Breast epithelium (tissue), 4 donors: Measurements from ENCODE around the gene OR7A10. TPM values are rescaled to one million over a fixed set of nuclear protein-coding genes. Genes with fewer than 3 reads are reported as not detected.

Experiments used
- DNase-seq, 2 donors: peaks; one replicate each; pipeline ENCODE4 v3.0.0-alpha.2; 2019; ENCODE audit warnings: low spot score in 2 of 2
- H3K27ac ChIP-seq, 2 donors: fragments of 200-600 bp; sonication (generic) in 1 of 2; one replicate each; pipeline ENCODE4 v1.5.1; 2016 to 2019; ENCODE audit warnings: mild to moderate bottlenecking in 1 of 2
- H3K27me3 ChIP-seq, 2 donors: fragments of 200-600 bp; sonication (generic) in 1 of 2; one replicate each; pipeline versions ENCODE4 v1.5.1 to v1.6.0; 2017 to 2019; ENCODE audit warnings: control low read depth in 1 of 2, mild to moderate bottlenecking in 1 of 2
- H3K36me3 ChIP-seq: fragments of 200-600 bp; one replicate; pipeline ENCODE4 v1.5.1; 2019
- H3K4me1 ChIP-seq, 2 donors: fragments of 200-600 bp; sonication (generic); one replicate each; pipeline ENCODE4 v1.5.1; 2016 to 2019; ENCODE audit warnings: control low read depth in 1 of 2
- H3K4me3 ChIP-seq, 3 donors: fragments of 200-600 bp; sonication (generic); 1 replicate in 2 of 3; 2 replicates in 1 of 3; pipeline ENCODE4 v1.5.1; 2016 to 2019; ENCODE audit warnings: mild to moderate bottlenecking in 3 of 3, moderate library complexity in 2 of 3
- H3K9me3 ChIP-seq, 2 donors: fragments of 200-600 bp; sonication (generic) in 1 of 2; one replicate each; pipeline ENCODE4 v1.5.1; 2016 to 2019; ENCODE audit warnings: control low read depth in 1 of 2
- POLR2A ChIP-seq: fragments of 450-650 bp; IDR thresholded peaks from one replicate; pipeline ENCODE4 v1.6.1; 2016; ENCODE audit warnings: antibody characterized with exemption, mild to moderate bottlenecking, moderate library complexity
- POLR2AphosphoS5 ChIP-seq, 3 donors: sonication (generic); formaldehyde crosslinking; IDR thresholded peaks; one replicate each; pipeline ENCODE4 v1.6.1; 2017; ENCODE audit warnings: antibody characterized with exemption in 3 of 3
- intact Hi-C: fragments of 100-400 bp; cut with DNase I; formaldehyde crosslinking; loops from one replicate; pipeline ENCODE4 v1.15.1; 2023; ENCODE audit warnings: low total_unique reads
- total RNA-seq, 3 donors: library from RNA; depleted of rRNA; stranded (reverse); fragments of >200 nt; gene quantifications; one replicate each; pipeline ENCODE4 v1.1.0, GENCODE V29; 2016
- TF ChIP-seq, protein P1 (sequence below), 3 donors: fragments of 450-650 bp; IDR thresholded peaks; one replicate each; pipeline ENCODE4 v1.5.1; 2016 to 2017; ENCODE audit warnings: antibody characterized with exemption in 3 of 3, mild to moderate bottlenecking in 3 of 3, moderate library complexity in 3 of 3

Gene OR7A10
- total RNA-seq, 3 donors from 2014 or later: not detected

DNA sequence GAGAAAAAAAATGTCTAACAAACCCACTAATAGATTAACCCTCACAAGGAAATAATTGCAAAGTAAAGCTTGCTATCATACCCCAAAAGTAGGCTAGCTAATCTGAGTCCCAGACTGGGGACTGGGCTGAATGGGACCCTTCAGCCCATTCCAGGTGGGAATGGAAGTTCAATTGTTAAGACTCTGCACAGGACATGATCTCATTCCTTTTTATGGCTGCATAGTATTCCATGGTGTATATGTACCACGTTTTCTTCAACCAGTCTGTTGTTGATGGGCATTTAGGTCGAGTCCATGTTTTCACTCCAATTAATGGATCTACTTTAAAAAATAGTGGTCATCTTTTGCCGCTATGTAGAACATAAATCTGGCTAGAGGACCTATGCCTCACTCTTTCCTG is 31.7 kb downstream of the OR7A10 start:
- no peak for DNase-seq
- intact Hi-C loops: no loop called here
- no peak for TF ChIP-seq POLR2AphosphoS5 (IDR thresholded peaks at IDR 0.05)
- TF ChIP-seq, protein P1, sequence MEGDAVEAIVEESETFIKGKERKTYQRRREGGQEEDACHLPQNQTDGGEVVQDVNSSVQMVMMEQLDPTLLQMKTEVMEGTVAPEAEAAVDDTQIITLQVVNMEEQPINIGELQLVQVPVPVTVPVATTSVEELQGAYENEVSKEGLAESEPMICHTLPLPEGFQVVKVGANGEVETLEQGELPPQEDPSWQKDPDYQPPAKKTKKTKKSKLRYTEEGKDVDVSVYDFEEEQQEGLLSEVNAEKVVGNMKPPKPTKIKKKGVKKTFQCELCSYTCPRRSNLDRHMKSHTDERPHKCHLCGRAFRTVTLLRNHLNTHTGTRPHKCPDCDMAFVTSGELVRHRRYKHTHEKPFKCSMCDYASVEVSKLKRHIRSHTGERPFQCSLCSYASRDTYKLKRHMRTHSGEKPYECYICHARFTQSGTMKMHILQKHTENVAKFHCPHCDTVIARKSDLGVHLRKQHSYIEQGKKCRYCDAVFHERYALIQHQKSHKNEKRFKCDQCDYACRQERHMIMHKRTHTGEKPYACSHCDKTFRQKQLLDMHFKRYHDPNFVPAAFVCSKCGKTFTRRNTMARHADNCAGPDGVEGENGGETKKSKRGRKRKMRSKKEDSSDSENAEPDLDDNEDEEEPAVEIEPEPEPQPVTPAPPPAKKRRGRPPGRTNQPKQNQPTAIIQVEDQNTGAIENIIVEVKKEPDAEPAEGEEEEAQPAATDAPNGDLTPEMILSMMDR (IDR thresholded peaks at IDR 0.05): no peak
- no peak for TF ChIP-seq POLR2A

DNA sequence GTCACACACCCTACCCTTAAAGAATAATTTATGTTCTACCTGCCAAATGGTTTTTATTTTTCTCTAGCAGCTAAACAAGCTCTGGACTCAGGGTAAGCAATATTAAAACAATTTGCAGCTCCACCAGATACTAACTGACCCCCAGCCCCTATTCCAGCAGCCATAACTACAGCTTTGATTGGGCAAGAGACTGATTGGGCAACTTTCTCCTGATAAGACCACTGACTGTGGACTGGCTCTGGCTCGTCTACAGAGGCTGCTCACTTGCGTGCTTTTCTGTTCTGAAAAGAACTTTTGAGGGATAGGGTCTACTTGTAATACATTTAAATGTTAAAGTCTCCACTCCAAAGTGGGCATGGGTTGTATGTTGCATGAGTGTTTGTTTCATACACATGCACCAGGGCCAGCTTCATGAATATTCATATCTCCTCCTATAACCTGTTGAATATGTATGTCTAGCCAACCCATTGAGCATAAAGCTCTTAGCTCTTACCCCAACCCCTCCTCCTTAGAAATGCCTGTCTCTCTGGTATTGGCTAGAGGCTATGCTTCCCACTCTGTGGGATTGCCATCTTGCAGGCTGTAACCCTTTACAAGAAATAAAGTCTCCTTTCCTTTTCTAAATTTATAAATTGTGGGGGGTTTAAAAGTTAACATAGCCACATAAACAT is 33.6 kb downstream of the OR7A10 start:
- no peak for TF ChIP-seq POLR2AphosphoS5 (IDR thresholded peaks at IDR 0.05)
- TF ChIP-seq, protein P1 (IDR thresholded peaks at IDR 0.05): no peak
- TF ChIP-seq POLR2A: no peak
- Histone ChIP-seq H3K4me3 (no peak overlapping the region), H3K27me3 (no peaks in the 10 kb centered on the region), H3K27ac (no peak overlapping the region), H3K36me3 (no peaks in the 10 kb centered on the region), H3K9me3 (no peaks in the 10 kb centered on the region), H3K4me1 (no peaks in the 10 kb centered on the region)
- no peak for DNase-seq
- intact Hi-C loops: no loop called here

More for the DNA sequence above, 31.7 kb downstream of the OR7A10 start:
- Histone ChIP-seq H3K4me1 (no peaks in the 10 kb centered on the region), H3K36me3 (no peaks in the 10 kb centered on the region), H3K9me3 (no peaks in the 10 kb centered on the region), H3K27me3 (no peaks in the 10 kb centered on the region), H3K27ac (no peak overlapping the region), H3K4me3 (no peak overlapping the region)

DNA sequence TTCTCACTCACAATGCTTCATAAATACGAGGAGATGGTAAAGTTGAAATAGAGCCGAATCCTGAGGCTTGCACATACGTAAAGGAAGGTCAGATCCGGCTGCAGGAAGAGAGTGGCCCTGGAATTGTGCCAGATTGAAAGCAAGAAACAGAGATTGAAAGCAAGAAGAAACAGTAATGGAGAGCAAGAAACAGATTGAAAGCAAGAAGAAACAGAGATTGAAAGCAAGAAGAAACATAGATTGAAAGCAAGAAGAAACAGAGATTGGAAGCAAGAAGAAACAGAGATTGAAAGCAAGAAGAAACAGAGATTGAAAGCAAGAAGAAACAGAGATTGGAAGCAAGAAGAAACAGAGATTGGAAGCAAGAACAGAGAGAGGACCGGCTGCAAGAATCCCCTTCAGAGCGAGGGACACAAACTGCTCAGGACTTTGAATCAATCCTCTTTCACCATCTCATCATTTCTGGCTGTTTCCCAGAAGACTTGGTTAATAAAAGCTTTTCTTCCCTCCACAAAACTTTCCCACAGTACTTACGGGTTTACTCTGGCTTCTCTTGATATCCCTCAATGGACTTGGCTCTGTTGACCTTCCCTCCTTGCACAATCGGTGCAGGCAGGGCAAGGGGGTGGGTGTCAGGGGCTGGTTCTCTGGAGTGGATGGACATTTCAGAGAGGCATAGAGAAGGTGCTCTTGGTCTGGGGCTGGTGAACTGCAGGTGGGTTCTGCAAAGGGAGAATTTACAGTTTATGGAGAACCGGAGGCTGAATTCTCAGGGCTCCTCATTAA is 39.3 kb downstream of the OR7A10 start:
- TF ChIP-seq POLR2AphosphoS5 (IDR thresholded peaks at IDR 0.05) (no peak), POLR2A (no peak)
- TF ChIP-seq, protein P1 (IDR thresholded peaks at IDR 0.05): no peak
- intact Hi-C loops: no loop called here
- Histone ChIP-seq H3K36me3 (no peaks in the 10 kb centered on the region), H3K4me1 (no peaks in the 10 kb centered on the region), H3K27ac (peak overlapping the region in 1 of 2 donors; percentile 38), H3K9me3 (no peaks in the 10 kb centered on the region), H3K4me3 (no peak overlapping the region), H3K27me3 (no peaks in the 10 kb centered on the region)
- DNase-seq: no peak

DNA sequence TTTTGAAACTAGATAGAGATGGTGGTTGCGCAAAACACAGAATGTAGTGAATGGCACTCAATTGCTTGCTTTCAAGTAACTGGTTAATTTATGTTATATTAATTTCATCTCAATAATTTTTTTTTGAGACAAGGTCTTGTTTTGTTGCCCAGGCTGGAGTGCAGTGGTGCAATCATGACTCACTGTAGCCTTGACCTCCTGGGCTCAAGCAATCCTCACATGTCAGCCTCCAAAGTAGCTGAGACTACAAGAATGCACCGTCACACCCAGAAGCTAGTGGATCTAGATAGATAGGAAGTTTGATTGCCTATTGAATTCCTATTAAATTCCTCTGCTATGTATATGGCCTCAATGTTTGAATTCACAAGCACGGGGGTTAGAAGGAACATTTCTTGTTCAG is 44.0 kb downstream of the OR7A10 start:
- DNase-seq: no peak
- Histone ChIP-seq H3K27ac (no peak overlapping the region), H3K27me3 (no peaks in the 10 kb centered on the region), H3K36me3 (no peaks in the 10 kb centered on the region), H3K9me3 (no peaks in the 10 kb centered on the region), H3K4me1 (no peaks in the 10 kb centered on the region), H3K4me3 (no peak overlapping the region)
- intact Hi-C loops: no loop called here
- TF ChIP-seq POLR2AphosphoS5 (IDR thresholded peaks at IDR 0.05): no peak
- TF ChIP-seq POLR2A: no peak
- TF ChIP-seq, protein P1 (IDR thresholded peaks at IDR 0.05): no peak

DNA sequence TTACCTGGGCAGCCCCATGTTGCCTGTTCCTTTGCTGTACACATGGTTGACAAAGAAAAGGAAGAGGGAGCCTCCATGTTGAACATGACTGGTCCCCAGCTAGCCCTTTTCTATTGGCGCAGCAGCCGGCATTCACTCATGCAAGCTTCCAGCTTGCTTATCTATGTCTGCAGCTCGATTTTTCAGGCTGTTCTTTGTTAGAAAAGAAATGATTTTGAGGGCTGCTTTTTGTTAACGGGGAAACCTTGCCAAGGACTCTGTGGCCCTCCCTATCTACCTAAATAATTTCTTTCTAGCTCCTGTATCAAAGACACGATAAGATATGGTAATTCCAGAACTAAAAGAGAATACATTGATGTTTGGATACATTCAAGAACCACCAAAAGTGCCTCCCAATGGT is 50.0 kb downstream of the OR7A10 start:
- Histone ChIP-seq H3K9me3 (no peaks in the 10 kb centered on the region), H3K27ac (no peak overlapping the region), H3K4me1 (no peaks in the 10 kb centered on the region), H3K27me3 (no peaks in the 10 kb centered on the region), H3K36me3 (no peaks in the 10 kb centered on the region), H3K4me3 (no peak overlapping the region)
- no peak for DNase-seq
- TF ChIP-seq, protein P1 (IDR thresholded peaks at IDR 0.05): no peak
- no peak for TF ChIP-seq POLR2A
- TF ChIP-seq POLR2AphosphoS5 (IDR thresholded peaks at IDR 0.05): no peak
- intact Hi-C loops: no loop called here
